Fibroblast of gingiva (primary cell): ENCODE results near the gene SLC6A4.
"Not testable (repeated sequence)": the region's sequence is repeated elsewhere in the genome, so short reads cannot be mapped to it uniquely, and the experiment has no call there.

Source experiments
- DNase-seq: peaks from one replicate; pipeline ENCODE4 v3.0.0-alpha.2; 2011; ENCODE audit warnings: low read depth

The SLC6A4 gene

DNA sequence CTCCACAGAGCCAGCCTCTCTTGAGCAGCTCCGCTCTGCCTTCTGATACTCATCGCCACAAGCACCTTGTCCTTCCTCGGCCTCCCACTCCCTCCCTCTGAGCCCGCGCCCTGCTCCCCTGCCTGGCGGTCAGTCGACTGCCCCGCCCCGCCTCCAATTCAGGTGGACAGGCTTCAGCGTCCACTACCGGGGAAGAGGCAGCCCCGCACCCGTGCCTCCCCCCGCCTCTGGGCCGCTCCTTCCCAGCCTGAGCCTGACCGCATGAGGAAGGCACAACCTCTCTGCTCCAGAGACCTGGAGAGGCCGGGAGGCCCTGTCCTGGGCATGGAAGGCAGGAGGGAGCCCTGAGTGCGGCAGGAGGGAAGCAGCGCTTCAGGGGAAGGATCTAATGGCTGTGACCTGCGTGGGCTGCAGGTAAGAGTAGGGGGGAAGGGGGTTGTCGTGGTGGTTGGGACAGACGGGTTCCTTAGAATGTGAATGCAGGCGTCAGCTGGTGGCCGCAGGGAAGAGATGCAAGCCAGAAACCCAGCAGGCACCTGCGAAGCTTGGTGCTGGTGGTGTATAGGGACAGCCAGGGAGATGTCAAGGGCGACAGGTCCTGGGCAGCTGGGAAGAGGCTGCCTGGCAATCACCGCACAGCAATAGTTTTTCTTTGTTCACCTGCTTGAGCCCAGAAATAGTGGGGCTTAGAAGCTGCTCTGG, 3.0 kb upstream of the SLC6A4 start:
- DNase-seq, result no peak

DNA sequence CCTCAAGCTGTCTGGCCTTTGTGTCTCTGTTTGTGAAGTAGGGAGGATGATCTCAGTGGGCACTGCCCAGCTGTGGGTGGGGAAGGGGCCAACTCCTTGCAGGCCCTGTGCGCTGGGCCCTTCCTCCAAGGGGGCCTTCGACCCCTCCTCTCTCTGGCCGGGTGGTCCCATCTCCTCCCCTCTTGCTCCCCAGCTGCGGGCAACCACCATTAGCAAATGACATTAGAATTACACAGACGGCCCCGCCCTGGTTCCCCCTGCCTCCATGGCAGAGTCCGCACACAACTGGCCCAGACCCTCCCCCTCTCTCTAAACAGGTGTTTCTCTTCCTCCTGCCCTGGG, 2.5 kb upstream of the SLC6A4 start:
- no peak for DNase-seq

DNA sequence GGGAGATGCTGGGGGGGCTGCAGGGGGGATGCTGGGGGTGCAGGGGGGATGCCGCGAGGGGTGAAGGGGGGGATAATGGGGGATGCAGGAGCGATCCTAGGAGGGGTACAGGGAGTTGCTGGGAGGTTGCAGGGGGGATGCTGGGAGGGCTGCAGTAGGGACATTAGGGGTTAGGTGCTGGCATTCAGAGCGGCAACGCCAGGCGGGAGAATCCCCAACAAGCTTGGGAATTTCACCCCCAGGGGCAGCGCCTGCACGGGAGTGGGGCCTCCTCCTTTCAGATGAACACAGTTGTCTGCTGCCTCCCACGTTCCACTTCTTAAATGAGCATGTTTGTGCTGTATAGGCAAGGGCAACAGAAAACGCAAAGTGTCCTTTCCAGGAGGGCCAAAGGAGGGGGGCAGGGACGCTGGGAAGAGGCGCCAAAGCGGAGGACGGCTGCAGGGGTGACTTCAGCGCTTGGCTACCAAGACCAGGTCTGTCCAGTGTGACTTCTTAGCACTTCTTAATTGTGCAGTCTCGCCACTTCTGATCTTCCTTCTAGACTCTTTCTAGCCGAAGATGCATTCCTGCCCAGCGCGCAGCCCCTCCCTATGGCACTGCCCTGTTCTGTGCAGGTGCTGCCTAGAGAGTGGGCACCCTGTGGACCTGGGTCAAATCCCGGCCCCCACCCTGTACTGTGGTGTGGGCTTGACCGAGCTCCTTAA, 2.0 kb upstream of the SLC6A4 start:
- no peak for DNase-seq

DNA sequence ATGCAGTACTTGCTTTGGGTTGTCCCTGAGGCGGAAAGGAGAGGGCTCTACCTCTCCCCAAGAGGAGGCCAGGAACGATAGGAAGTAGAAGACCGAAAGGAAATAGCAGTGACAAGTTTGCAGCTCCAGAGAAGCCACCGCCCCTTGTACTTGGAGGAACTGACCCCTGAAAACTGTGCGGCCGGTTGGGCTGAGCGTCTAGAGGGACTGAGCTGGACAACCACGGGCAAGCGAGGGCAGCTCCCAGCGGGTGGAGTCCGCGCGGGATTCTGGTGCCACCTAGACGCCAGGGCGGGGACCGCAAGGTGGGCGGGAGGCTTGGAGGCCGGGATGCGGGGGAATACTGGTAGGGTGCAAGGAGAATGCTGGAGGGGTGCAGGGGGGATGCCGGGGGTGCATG, 1.3 kb upstream of the SLC6A4 start:
- DNase-seq, result peak; percentile 51

DNA sequence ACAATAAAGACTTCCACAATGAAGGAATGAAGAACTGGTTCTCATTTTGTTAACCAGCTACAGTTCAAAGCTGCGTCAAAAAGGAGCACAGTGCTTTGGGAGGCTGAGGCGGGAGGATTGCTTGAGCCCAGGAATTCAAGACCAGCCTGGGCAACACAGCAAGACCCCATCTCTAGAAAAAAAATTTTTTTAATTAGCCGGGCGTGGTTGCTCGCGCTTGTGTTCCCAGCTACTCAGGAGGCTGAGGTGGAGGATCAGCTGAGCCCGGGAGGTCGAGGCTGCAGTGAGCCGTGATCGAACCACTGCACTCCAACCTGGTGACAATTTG, 764 bp upstream of the SLC6A4 start:
- no peak for DNase-seq

DNA sequence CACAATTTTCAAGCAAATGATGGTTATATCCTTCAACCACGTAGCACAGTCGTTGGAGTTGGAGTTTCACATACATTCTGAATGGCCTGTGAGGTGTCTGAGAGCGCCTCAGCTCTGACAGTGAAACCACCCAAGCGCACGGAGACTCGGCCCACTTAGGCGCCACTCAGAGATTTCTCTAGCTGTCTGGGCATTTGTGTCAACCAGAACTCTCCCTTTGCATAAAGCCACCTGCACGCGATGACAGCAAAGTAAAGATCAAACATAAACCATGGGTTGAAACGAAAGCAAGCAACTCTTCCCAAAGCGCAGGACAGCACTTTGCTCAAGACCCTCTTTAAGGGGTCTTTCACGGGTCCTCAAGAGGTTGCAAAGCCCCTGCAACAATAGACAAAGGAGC, 533 bp downstream of the SLC6A4 start:
- no peak for DNase-seq

DNA sequence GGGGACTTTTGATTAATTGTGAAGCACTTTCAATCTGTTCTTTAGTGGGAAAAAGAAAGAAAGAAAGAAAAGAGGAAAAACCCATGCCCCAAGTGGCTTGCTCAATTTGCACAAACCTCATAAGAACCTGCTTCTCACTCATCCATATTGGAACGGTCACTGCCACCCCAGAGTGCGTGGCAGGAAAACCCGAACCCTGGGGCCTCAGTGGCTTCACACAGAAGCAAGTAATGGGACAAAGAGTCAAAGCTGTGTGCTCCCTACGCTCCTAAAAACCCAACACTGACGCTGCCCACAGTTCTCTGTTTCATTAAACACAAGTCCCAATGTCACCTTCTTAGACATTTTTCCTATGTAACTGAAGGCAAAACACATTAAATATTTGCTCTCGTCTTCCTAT, 1.2 kb downstream of the SLC6A4 start:
- DNase-seq, result no peak

DNA sequence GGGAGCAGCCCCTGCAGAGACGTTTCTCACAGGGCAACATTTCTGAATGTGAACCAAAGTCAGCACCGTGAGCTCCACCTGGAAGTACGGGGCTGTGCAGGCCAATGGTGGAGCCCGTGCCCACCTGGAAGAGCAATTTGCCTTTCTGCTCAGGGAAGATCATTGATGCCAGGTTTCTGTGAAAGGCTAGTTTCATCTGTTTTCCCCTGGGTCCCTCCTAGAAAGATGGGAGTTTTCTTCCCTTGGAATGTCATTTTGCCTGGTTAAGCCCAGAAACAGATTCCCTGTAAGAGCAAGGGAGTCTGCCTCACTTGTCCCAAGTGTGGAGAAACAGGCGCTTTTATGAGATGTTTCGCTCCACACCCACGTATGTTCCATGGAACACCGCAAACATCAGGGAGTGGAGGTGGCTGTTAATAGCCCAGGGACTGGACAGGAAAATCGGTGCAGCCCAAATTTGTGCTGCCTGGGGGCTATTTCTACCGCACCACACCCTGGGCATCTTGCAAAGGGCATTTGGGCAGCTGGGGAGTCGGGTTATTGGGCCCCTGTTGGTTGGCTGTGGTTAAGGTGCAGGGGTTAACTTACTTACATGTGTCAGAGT, 2.6 kb downstream of the SLC6A4 start:
- DNase-seq, result no peak

DNA sequence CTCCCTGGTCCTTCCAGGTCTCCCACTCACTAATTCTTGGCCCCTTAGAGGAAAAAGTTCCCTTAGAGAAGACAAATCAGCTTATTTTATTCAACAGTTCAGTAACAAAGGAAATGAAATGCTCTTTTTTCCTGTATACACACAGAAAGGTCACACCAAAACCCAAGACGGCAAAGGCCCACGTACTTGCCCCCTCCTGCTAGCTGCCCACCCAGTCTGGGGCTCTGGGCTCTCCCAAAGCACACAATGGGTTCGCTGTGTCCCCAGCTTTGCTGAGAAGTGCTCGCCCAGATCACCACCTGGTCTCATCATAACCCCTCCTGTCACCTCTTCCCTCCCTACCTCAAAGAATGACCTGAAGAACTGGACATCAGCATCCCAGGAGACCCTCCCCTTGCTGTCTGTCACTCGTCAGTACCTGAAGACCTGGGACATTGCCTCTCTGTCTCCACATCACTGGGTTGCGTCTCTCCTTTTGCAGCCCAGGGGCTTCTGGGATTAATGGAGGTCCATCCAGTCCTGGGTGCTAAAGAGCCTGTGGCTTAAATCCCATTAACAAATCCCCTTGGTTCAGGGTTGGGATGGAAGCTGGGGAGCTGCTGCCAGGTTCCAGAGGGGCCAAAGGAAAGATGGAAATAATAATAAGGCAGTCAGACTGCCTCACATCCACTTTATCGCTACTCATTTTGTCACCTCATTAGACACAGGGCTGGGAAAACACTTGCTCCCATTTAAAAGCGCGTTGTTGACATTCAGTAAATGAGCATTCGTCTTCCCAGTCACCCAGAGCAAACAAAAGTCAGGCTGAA, 3.3 kb downstream of the SLC6A4 start:
- DNase-seq, result no peak

DNA sequence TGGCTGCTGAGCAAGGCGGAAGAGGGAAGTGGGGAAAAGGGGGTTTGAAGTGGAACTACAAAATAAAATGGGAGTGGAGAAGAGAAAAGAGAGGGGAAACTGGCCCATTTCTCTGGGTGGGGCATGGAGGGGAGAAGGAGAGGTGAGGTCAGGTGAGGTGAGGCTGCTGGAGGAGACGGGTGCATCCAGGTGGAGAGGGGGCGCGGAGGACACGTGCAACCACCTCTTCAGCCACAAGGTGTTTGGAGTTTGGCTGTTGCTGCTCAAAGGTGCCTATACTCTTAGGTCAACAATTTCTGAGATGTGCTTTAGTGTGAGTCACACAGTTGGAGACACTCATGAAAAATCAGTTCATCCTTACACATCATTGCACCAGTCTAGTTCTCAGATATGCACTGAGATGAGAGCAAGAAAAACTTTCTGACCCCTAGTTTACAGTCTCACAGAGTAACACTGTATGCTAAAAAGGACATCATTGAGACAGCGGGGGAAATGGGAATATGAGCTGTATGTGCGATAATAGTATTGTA, 4.8 kb downstream of the SLC6A4 start:
- no peak for DNase-seq

DNA sequence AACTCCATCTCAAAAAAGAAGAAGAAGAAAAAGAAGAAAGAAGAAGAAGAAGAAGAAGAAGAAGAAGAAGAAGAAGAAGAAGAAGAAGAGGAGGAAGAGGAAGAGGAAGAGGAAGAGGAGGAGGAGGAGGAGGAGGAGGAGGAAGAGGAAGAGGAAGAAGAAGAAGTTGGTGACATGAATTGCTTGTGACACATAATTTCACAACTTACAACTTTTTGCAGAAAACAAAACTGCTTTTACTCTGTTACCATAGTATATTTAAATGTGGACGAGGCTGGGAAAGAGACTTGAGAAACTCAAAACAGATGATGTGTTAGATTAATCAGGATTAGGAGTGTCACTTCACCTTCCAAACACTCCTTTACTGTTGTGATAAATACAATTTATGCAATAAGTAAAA, 5.5 kb downstream of the SLC6A4 start:
- DNase-seq, result not testable (repeated sequence)

DNA sequence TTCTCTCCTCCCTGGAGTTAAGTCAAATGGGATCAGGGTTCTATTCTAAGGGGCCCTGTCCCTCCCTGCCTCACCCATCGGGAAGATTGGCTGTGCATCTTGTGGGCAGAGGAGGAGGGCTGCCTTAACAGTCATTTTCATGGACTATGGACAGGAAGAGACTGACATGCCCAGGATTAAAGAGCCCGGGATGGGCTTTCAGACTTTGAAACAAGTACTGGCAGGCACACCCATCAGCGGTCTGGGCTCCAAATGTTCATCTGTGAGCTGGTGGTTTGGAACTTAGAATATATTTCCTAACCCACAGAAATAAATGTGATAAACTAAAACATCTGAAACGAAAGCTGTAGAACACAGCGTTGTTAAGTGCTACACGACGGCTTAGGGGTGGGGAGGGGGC, 6.5 kb downstream of the SLC6A4 start:
- peak; percentile 48 for DNase-seq

DNA sequence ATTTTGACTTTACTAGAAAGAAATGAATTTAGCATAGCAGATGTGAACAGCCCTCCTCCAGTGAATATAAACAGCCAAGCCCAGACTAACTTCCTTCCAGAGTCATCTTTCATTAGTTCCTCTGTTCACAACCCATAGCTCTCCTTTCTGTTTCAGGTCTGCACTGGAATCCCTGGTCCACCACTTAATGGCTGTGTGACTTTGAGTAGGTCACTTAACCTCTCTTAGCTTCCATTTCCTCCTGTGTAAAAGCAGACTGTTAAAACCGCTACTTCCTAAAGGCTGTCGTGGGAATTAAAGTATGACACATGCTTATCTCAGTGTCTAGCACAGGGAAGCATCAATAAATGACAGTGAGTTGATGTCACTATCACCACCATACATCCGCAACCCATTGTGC, 7.5 kb downstream of the SLC6A4 start:
- no peak for DNase-seq

DNA sequence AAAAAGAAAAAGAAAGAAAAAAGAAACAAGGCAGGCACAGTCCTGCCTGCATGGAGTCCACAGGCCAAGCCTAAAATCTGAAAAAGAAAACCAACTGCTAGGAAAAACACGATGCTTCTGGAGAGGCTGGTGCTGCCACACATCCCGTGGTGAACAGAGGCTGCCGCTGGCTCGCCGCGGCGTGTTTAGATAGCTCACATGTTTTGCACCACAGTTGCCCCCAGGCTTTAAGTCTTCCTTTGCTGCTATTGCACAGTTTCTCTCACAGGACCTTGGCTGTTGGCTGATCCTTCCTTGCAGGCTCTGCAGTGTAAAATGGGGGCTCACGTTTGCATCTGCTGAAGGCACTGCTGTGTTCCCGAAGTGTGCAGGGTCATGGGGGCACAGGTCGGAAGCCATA, 8.6 kb downstream of the SLC6A4 start:
- peak; percentile 52 for DNase-seq

DNA sequence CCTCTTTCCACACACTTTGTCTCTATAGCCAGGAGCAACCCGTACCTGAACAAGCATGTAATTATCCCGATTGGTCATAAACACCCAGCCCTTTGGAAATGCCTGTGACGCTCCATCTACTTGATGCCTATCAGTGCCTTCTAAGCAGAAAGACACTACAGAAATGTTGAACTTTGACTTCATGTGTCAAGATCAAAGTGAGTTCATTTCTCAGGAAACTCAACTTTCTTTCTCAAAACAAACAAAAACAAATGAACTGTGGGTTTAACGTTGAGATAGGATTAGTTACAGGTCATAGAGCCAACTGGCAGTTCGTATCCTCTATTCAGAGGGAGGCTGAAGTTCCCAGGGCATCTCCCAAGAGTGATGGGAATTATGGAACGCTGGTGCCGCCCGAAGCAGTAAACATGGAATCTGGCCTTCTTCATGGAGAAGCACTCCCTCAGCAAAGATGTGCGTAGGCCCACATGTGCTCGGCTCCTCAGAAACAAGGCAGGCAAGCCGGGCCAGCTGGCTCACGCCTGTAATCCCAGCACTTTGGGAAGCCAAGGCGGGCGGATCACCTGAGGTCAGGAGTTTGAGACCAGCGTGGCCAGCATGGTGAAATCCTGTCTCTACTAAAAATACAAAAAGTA, 9.5 kb downstream of the SLC6A4 start:
- no peak for DNase-seq

DNA sequence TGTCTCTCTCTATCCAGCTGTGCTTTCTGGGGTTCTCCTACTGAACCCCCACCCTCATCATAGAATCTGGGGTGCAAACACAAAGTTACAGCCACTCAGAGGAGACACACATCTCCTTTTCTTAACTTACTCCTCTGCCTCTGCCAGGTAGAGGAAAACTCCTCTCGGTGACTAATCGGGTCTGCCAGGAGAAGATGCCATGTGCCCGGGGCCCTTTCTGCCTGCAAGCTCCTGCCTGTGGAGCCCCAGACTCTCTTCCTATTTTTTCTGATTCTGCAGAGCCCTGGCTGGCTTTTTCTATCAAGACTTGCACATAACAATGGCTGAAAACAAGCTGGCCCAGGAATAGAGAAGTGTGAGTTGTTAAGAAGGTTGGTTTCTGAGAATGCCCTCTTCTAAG, 10.4 kb downstream of the SLC6A4 start:
- DNase-seq, result no peak

DNA sequence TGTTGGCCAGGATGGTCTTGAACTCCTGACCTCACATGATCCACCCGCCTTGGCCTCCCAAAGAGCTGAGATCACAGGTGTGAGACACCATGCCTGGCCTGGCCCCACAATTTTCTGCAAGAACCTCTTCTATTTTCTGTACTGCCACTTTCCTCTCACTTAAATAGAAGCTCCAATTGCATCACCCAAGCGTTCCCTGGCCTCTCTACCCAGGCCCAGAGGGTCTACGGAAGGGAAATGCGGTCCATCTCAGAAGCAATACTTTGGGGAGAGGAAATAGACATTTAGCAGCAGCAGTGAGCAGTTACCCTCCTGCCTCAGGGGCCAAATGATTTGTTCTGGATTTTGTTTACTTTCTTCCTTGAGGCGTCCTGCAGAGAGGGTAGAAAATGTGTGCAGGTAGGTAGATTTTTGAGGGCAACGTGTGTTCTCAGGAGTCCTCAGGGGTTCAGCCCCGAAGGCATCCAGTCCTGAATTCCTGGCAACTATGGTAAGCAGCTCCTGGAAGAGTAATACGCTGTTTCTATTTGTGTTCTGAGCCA, 11.0 kb downstream of the SLC6A4 start:
- DNase-seq, result no peak

DNA sequence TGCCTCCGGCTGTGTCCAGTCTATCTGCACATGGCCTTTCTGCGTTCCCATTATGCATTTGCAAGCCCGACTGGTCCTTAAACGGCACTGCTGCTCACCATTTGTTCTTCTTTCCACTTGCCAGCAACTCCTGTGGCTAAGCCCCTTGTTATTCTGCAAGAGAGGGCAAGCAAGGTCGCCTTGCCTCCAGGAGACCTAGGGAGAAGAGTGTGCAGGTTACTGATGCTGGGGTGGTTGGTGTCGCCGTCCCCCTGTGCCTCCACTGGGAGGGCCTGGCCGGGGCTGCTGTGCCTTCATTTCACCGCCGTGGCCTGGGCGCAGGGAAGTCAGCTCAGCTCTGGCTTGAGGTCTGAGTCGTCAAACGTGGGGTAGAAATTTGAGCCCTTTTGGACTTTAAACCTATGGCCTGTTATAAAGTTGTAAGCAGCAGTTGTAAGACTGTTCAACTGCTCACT, 12.7 kb downstream of the SLC6A4 start:
- no peak for DNase-seq

DNA sequence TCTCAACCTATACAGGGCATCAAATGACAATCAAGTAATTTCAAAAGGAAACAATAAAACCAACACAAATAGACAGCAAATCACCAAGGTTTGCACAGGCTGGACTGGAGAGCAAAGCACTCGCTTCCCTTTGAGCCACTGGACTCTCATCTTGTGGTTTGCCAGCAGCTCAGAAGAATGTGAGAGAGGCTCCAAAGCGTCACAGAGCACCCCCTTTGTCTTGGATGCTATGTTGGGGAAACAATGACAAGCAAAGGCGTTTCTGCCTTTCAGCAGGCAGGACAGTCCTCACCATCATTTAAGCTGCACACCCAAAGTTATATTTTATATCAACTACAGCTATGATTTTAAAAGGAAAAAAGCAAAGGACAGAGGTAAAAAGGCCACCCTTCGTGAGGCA, 13.2 kb downstream of the SLC6A4 start:
- DNase-seq, result no peak

DNA sequence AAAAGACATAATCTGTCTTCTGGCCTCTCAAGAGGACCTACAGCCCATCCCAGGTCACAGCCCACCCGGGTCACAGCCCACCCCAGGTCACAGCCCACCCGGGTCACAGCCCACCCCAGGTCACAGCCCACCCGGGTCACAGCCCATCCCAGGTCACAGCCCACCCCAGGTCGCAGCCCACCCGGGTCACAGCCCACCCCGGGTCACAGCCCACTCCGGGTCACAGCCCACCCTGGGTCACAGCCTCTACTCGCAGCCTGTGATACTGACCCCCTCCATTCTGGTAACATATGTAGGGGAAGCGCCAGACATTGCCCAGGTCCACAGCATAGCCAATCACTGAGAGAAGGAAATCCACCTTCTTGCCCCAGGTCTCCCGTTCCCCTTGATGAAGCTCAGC, 14.2 kb downstream of the SLC6A4 start:
- DNase-seq, result no peak

DNA sequence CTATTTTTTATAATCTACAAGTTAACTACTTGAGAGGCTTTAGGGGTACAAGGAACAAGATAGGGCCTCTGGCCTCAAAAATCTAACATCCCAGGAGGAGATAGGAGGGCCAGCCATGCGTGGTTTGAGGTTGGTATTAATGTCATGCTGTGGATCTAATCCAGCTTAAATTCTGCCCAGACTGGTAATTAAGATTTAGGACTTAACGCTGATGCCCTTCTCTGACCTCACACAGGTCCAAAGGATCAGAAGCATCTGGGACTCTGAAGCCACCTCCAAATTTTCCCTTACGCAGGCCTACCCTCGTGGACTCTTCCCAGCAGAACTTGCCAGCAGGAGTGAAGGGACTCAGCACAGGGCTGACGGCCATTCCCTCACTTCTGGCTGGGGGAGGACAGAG, 15.1 kb downstream of the SLC6A4 start:
- DNase-seq, result no peak

DNA sequence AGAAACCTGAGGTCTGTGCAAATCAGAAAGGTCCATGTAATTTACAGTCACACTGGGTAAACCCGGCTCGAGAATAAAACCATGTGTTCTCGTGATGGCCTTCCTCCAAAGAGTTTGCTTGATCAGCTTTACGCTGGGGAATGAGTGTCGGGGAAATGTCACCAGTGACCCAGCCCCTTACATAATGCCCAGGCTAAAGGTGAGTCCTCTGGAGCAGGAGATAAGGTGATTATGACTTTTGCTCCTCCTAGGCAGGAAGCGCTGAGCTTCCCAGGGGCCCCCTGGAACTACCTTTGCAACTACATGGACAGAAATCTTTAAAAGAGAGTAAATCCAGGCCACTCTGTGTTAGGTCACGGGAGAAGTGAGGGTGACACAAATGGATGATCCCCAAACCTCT, 15.7 kb downstream of the SLC6A4 start:
- no peak for DNase-seq
